GM13977 (cell line): ENCODE data around the gene CRYBG3.

Experiments used
- DNase-seq: peaks from one replicate; pipeline ENCODE4 v3.0.0; 2012; ENCODE audit warnings: low spot score
- in situ Hi-C: fragments of 300-500 bp; cut with MboI; formaldehyde crosslinking; loops from one replicate; pipeline ENCODE4 v1.12.0; 2022; ENCODE audit warnings: low sequenced_read_pairs, low pct_unique_long_range_greater_than_20kb, mixed read lengths, inconsistent platforms; ENCODE audit not compliant: unreplicated experiment
- TF ChIP-seq, protein P1 (sequence below): IDR thresholded peaks from 2 replicates; pipeline ENCODE4 v1.5.1; 2012; ENCODE audit warnings: mild to moderate bottlenecking, control low read depth; ENCODE audit not compliant: insufficient read depth; ENCODE audit errors: extremely low read depth, missing control alignments

CRYBG3 gene

DNA sequence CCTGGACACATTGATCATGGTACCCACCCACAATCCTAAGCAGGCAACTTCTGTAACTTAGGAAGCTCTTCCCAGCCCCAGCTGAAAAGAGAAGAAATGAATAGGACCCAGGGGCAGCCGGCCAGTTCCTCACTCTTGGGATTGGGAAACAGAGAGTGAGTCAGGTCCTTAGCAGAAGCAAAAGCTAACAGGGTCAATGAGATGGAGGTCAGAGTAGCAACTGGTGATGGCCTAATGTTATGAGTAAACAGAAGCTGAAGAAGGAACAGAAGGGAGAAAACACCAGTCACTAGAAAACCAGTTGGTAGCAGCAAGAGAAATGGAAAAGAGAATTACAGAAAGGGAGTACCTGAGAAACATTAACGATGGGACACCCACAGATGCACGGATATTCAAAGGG is 130.5 kb downstream of the CRYBG3 start:
- TF ChIP-seq, protein P1, sequence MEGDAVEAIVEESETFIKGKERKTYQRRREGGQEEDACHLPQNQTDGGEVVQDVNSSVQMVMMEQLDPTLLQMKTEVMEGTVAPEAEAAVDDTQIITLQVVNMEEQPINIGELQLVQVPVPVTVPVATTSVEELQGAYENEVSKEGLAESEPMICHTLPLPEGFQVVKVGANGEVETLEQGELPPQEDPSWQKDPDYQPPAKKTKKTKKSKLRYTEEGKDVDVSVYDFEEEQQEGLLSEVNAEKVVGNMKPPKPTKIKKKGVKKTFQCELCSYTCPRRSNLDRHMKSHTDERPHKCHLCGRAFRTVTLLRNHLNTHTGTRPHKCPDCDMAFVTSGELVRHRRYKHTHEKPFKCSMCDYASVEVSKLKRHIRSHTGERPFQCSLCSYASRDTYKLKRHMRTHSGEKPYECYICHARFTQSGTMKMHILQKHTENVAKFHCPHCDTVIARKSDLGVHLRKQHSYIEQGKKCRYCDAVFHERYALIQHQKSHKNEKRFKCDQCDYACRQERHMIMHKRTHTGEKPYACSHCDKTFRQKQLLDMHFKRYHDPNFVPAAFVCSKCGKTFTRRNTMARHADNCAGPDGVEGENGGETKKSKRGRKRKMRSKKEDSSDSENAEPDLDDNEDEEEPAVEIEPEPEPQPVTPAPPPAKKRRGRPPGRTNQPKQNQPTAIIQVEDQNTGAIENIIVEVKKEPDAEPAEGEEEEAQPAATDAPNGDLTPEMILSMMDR = no peak
- DNase-seq = no peak
- in situ Hi-C loops = no loop called here

DNA sequence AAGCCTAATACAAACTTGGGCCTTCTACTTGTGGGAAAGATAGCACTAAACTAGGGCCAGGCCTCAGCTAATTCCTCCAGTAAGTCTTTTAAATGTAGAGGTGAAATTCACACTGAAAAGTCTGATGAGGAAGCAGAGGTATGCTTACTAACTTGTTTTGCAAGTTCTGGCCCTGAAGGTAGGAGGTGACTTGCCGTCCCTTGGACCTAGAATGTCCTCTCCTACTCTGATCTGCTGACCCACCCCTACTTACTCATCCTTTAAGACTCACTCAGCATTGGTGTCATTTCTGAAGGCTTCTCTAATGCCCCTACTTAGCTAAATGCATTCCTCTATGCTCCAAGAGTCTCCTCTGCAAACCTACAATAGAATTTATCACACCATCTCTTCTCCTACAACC is 131.1 kb downstream of the CRYBG3 start:
- in situ Hi-C loops = no loop called here
- TF ChIP-seq, protein P1 = no peak
- no peak for DNase-seq

DNA sequence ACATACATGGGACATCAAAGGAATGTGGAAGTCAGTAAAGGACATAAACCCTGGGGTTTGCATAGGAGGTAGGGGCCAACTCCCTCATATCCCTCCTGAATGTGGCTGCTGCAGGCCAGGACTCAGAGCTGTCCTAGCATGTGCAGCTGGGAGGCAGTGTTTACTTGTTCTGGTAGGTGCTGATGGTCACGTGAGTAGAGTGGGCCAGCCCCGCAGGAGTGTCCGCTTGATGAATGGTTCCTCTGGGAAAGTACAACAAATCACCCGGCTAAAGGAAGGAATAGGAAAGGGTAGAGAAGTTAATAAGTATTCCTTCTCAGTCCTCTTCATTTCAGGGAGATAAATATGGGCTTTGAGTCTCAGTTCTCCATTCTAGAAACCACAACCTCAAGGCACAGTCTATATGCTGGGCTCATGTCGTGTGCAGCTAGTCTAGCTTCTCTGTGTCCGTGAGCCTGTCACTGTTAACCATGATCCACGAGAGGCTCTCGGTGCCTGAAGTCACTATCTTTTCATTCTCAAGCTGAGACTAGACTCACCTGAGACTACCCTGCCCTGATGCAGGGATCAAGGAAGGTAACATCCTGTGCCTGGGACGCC is 132.5 kb downstream of the CRYBG3 start:
- TF ChIP-seq, protein P1 = no peak
- in situ Hi-C loops = no loop called here
- no peak for DNase-seq

DNA sequence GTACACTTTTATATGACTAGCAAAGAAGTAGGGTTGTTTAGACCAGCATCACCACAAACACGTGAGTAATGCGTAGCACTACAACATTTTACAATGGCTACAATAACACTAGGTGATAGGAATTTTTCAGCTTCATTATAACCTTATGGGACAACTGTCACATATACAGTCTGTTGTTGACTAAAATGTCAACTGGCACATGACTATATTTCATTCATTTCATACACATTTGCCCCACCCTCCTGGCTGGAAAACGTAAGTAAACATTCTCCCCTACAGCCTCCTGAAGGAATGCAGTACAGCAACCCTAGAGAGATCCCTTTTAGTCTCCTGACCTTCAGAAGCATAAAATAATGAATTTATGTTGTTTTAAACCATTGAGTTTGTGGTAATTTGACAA is 134.2 kb downstream of the CRYBG3 start:
- in situ Hi-C loops = no loop called here
- TF ChIP-seq, protein P1 = no peak
- DNase-seq = no peak

DNA sequence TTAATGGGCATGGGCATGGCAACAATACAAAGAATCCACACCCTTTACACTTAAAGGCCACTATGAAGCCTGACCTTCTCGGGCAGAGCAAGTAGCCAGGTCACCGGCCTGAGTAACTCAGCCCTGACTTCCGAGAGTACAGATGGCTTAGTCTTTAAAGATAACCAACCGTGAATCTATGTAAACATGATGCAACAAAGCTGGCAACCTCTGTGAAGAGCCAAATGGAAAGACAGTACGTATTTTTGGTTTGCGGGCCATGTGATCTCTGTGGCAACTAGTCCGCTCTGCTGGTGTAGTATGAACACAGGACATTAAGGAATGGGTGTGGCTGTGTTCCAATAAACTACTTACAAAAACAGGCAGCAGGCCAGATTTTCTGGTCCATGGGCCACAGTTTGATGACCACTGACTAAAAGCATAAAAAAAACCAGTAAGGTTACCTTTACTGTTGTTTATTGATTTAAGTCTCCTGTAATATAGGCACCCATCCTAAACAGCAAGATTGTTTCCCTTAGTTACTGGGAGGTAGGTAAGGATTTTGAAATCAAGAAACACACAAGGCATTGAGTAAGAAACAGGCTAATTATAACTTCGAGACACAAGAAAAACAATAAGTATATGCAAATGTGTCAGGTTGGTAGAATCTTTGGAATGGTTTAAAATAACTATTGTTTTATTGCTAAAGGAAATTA is 136.0 kb downstream of the CRYBG3 start:
- TF ChIP-seq, protein P1 = no peak
- no peak for DNase-seq
- in situ Hi-C loops = no loop called here

DNA sequence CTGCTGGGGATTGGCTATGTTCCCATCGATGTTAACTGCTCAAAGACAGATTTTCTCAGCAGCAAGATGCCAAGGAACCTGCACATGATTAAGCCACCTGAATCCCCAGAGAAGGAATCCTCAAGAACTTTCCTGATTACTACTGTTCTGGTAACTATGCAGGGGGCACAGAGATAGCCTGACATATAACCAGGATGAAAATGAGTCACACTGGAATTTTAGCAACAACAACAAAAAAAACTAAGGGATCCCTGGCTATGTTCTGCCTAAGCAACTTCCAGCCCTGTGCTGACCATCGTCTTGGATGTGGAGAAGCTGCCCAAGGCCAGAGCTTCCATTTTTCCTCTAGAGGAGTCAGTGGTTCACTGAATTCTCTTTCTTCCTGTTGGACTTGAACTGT is 136.6 kb downstream of the CRYBG3 start:
- TF ChIP-seq, protein P1 = no peak
- in situ Hi-C loops = no loop called here
- no peak for DNase-seq

DNA sequence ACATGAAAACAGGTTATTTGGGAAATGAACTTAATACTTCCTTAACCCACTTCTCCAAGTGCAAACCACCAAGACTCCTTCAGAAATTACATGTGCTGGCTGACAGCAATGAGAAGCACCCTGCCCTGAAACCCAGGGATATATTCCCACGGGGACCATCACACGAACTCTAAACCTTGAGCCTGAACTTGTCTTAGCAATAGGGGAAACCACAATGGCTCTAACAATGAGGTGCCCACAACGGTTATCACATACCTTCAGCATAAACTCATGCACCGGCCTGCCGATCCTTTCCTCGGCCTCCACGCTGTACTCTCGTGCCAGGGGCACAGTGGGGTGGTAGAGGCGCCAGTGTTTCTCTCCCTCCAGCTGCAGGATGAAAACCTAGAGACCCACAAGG is 137.0 kb downstream of the CRYBG3 start:
- in situ Hi-C loops = no loop called here
- TF ChIP-seq, protein P1 = no peak

More for the DNA sequence above, 137.0 kb downstream of the CRYBG3 start:
- no peak for DNase-seq
